Stomach (tissue), 9 donors: Measurements from ENCODE around the gene ACOXL. TPM values are rescaled to one million over a fixed set of nuclear protein-coding genes. Genes with fewer than 3 reads are reported as not detected.

Experiments used
- DNase-seq, 2 donors: peaks; one replicate each; pipeline versions ENCODE4 v3.0.0 to v3.0.0-alpha.2; 2013 to 2019
- H3K27ac ChIP-seq, 5 donors: fragments of 200-600 bp in 4 of 5; sonication (generic) in 4 of 5; one replicate each; pipeline ENCODE4 v1.5.1; 2013 to 2019; ENCODE audit warnings: mild to moderate bottlenecking in 1 of 5, moderate library complexity in 1 of 5
- H3K27me3 ChIP-seq, 3 donors: fragments of 200-600 bp; sonication (generic); one replicate each; pipeline ENCODE4 v1.5.1; 2017 to 2019; ENCODE audit warnings: mixed run types in 1 of 3
- H3K36me3 ChIP-seq, 4 donors: fragments of 200-600 bp; sonication (generic); 1 replicate in 3 of 4; 2 replicates in 1 of 4; pipeline ENCODE4 v1.5.1; 2016 to 2019
- H3K4me1 ChIP-seq, 4 donors: fragments of 200-600 bp; sonication (generic); one replicate each; pipeline ENCODE4 v1.5.1; 2016 to 2019
- H3K4me3 ChIP-seq, 4 donors: fragments of 200-600 bp; sonication (generic) in 3 of 4; one replicate each; pipeline ENCODE4 v1.5.1; 2016 to 2019; ENCODE audit warnings: mild to moderate bottlenecking in 1 of 4
- H3K9me3 ChIP-seq, 4 donors: fragments of 200-600 bp; sonication (generic); one replicate each; pipeline ENCODE4 v1.5.1; 2016 to 2019
- EP300 ChIP-seq: sonication (generic); formaldehyde crosslinking; IDR thresholded peaks from one replicate; pipeline ENCODE4 v1.6.1; 2017; ENCODE audit warnings: antibody characterized with exemption
- POLR2A ChIP-seq, 4 donors: fragments of 450-650 bp; IDR thresholded peaks; one replicate each; pipeline ENCODE4 v1.6.1; 2016; ENCODE audit warnings: antibody characterized with exemption in 4 of 4, control low read depth in 2 of 4, mild to moderate bottlenecking in 1 of 4, moderate library complexity in 1 of 4
- POLR2AphosphoS5 ChIP-seq, 3 donors: sonication (generic); formaldehyde crosslinking; IDR thresholded peaks; one replicate each; pipeline ENCODE4 v1.6.1; 2016; ENCODE audit warnings: antibody characterized with exemption in 3 of 3
- WGBS, 5 donors: extraction: QIAGEN DNeasy Blood & Tissue Kit in 3 of 5; methylation state at CpG; one replicate each; pipeline versions ENCODE4 v1.1.5 to v1.1.7; 2013 to 2018; 5-methylcytosine and 5-hydroxymethylcytosine counted together
- intact Hi-C: fragments of 100-400 bp; cut with DNase I; formaldehyde crosslinking; loops from one replicate; pipeline ENCODE4 v1.15.1; 2023; ENCODE audit warnings: low total_unique reads
- polyA plus RNA-seq, 3 donors: library from polyadenylated mRNA; stranded (reverse); fragments of 200-250 nt; gene quantifications; one replicate each; pipeline ENCODE4 v1.2.3, GENCODE V29; 2013
- total RNA-seq, 5 donors: library from RNA; depleted of rRNA; stranded (reverse); fragments of >200 nt; gene quantifications; one replicate each; pipeline versions ENCODE4 v1.1.0 to v1.2.3, GENCODE V29; 2014 to 2016
- TF ChIP-seq, protein P1 (sequence below), 7 experiments: fragments of 450-650 bp in 4 of 7; fragments of 200-600 bp in 3 of 7; sonication (generic) in 3 of 7; IDR thresholded peaks; one replicate each; pipeline ENCODE4 v1.5.1; 2016 to 2019; ENCODE audit warnings: antibody characterized with exemption in 7 of 7, control low read depth in 2 of 7, mild to moderate bottlenecking in 1 of 7
- donor health status: healthy with polysubstance abuse.
- donor health status: Bipolar disorder and iron deficiency.
- donor health status: healthy.

The ACOXL gene
- total and polyA plus RNA-seq, 8 donors, result 0.10 to 1.3 (median 0.45) TPM; not detected in 3

DNA sequence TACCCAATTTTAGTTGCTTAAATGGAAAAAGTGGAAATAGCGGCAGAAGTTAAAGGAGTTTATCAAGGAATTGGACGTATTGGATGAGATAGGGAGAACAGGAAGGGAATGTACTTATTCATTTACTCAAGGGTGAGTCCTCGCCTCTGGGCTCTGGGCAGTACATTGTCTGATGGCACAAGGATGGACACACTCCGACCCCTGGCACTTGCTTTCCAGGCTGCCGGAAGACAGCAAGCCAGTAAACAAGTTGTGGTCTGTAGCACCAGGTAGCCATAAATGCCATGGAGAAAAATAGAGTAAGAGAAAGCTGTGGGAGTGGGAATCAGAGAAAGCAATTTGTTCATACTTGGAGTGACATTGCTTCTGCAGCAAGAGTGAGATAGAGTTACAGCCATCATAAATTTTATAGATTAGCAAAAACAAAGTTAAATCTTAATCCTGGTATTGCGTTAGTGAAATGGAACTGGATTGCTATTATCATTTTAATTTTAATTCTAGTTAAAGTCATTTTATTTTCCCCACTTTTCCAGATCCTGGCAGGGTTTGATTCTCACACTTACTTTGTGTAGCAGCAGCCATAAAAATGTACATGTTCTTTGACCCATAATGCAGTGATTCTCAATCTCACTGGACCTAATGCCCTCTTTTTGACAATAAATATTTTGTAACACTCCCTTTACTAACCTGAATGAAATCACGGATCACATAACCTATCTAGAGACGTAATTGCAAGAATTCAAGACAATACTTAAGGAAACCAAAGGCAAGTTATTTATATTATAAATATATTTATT lies 252.5 kb downstream of the ACOXL start:
- no peaks in the 10 kb centered on the region for H3K4me1 ChIP-seq
- DNase-seq, result no peak
- no peak overlapping the region for H3K27ac ChIP-seq
- 64 to 80% (median 76%) methylated on average over 8 of the region's 8 CpGs for WGBS, 5 donors
- H3K9me3 ChIP-seq, result no peaks in the 10 kb centered on the region
- H3K36me3 ChIP-seq, result no peaks in the 10 kb centered on the region
- H3K4me3 ChIP-seq, result no peak overlapping the region
- no peaks in the 10 kb centered on the region for H3K27me3 ChIP-seq
- TF ChIP-seq POLR2AphosphoS5 (IDR thresholded peaks at IDR 0.05) (no peak), EP300 (no peak), POLR2A (IDR thresholded peaks at IDR 0.05) (no peak)
- TF ChIP-seq, protein P1, sequence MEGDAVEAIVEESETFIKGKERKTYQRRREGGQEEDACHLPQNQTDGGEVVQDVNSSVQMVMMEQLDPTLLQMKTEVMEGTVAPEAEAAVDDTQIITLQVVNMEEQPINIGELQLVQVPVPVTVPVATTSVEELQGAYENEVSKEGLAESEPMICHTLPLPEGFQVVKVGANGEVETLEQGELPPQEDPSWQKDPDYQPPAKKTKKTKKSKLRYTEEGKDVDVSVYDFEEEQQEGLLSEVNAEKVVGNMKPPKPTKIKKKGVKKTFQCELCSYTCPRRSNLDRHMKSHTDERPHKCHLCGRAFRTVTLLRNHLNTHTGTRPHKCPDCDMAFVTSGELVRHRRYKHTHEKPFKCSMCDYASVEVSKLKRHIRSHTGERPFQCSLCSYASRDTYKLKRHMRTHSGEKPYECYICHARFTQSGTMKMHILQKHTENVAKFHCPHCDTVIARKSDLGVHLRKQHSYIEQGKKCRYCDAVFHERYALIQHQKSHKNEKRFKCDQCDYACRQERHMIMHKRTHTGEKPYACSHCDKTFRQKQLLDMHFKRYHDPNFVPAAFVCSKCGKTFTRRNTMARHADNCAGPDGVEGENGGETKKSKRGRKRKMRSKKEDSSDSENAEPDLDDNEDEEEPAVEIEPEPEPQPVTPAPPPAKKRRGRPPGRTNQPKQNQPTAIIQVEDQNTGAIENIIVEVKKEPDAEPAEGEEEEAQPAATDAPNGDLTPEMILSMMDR (IDR thresholded peaks at IDR 0.05), result no peak
- intact Hi-C loops, result no loop called here

GRCh38 chr2:110990440-110990839 lies 258.1 kb downstream of the ACOXL start:
- Histone ChIP-seq H3K27ac (no peak overlapping the region), H3K36me3 (no peaks in the 10 kb centered on the region), H3K4me1 (peaks cover 7 to 31% (median 14%) of the 10 kb centered on the region in 4 donors), H3K27me3 (no peaks in the 10 kb centered on the region), H3K9me3 (no peaks in the 10 kb centered on the region), H3K4me3 (no peak overlapping the region)
- intact Hi-C loops, result no loop called here
- WGBS, 5 donors, result 95 to 100% (median 97%) methylated on average over 2 of the region's 2 CpGs
- no peak for DNase-seq
- TF ChIP-seq EP300, result no peak
- no peak for TF ChIP-seq POLR2AphosphoS5 (IDR thresholded peaks at IDR 0.05)
- TF ChIP-seq POLR2A (IDR thresholded peaks at IDR 0.05), result no peak
- TF ChIP-seq, protein P1 (IDR thresholded peaks at IDR 0.05), result no peak

DNA sequence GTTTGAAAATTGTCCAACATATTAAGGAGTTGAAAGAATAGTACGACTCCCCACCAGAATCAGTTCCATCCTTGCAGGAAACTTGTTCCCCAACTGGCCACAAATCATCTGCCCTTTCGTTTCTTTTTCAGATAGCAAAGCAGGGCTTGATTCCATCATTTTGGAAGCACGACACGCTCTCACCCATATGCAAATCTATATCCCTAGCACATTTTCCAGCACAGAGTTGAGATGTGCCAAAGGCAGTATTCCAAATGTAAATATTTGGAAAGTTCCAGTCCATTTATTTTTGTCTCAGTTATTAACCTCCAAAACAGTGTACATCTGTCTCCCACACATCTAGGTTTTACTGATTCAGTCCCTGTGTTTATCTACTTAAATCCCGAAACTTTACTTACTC lies 259.5 kb downstream of the ACOXL start:
- Histone ChIP-seq H3K4me3 (no peak overlapping the region), H3K27me3 (no peaks in the 10 kb centered on the region), H3K36me3 (no peaks in the 10 kb centered on the region), H3K9me3 (no peaks in the 10 kb centered on the region), H3K4me1 (peaks cover 7 to 31% (median 14%) of the 10 kb centered on the region in 4 donors), H3K27ac (no peak overlapping the region)
- DNase-seq, result peak in 1 of 2 donors; percentile 82
- intact Hi-C loops, result no loop called here
- TF ChIP-seq EP300 (no peak), POLR2A (IDR thresholded peaks at IDR 0.05) (no peak), POLR2AphosphoS5 (IDR thresholded peaks at IDR 0.05) (no peak)
- TF ChIP-seq, protein P1 (IDR thresholded peaks at IDR 0.05), result no peak
- 45 to 65% (median 60%) methylated on average over 5 of the region's 5 CpGs for WGBS, 5 donors

GRCh38 chr2:110992886-110993285 lies 260.5 kb downstream of the ACOXL start:
- H3K27ac ChIP-seq, result no peak overlapping the region
- no peak overlapping the region for H3K4me3 ChIP-seq
- whole genome bisulfite sequencing, 5 donors, result 72 to 97% (median 96%) methylated on average over 2 of the region's 2 CpGs
- intact Hi-C loops, result no loop called here
- H3K4me1 ChIP-seq, result peaks cover 7 to 31% (median 14%) of the 10 kb centered on the region in 4 donors
- no peaks in the 10 kb centered on the region for H3K9me3 ChIP-seq
- no peak for TF ChIP-seq POLR2AphosphoS5 (IDR thresholded peaks at IDR 0.05)
- TF ChIP-seq EP300, result no peak
- TF ChIP-seq POLR2A (IDR thresholded peaks at IDR 0.05), result no peak
- TF ChIP-seq, protein P1 (IDR thresholded peaks at IDR 0.05), result no peak
- H3K36me3 ChIP-seq, result no peaks in the 10 kb centered on the region
- DNase-seq, result no peak
- no peaks in the 10 kb centered on the region for H3K27me3 ChIP-seq
